Raji (cell line): ENCODE data around the gene CIT.

Experiments
- POLR2A ChIP-seq: IDR thresholded peaks from 2 replicates; pipeline ENCODE4 v1.6.1; 2011; ENCODE audit warnings: low read depth, low read length, control low read depth; ENCODE audit not compliant: insufficient read depth

CIT gene

DNA sequence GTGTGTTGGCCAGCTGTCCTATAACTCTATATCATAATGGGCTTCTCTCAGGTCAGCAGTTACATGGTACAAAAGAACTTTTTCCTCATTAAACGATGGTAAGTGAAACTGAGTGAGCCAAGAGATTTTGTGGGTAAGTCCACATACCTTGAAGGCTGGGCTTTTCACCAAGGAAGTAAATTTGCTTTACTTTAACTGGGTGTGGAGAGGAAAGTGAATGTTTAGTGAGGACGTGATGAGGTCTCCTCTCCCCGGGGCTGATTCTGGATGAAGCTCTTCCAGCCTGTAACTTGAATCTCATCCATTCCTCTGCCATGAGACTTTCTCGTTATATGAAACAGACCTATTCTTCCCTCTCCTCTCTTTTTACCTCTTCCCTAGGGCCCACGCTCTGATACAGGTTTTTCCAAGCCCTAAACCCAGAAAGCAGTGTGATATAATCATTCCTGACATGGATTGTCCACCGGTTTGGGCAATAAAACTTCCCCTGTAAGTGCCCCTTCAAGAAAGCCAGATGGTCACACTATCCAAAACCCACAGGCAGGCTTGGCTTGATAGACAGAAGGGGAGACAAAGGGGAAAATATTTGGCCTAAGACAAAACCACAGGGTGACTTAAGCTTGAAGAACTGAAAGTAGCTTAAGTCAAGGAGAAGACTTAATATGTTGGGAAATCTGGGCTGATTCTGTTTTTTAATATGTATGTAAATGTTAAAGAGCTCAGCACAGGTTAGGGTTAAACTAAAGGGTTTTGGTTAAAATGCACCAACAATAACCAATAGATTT, 50.3 kb downstream of the CIT start:
- TF ChIP-seq POLR2A: no peak

DNA sequence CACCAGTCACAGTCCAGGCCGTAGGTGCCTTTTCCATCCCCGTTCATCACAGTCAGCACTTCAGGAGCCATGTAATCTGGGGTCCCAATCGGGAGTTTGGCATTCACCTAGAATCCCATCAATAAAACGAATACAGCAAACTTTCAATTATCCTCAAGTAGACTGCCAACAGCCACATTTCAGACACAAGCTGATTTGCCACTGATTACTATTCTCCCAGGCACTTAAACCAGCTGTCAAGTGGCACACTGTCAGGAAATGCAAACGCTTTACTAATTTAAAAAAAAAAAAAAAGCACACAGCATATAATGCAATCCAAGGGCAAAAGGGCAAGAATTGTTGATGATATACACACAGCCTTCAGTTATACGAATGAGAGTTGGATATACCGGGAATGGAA, 51.9 kb downstream of the CIT start:
- TF ChIP-seq POLR2A: no peak

DNA sequence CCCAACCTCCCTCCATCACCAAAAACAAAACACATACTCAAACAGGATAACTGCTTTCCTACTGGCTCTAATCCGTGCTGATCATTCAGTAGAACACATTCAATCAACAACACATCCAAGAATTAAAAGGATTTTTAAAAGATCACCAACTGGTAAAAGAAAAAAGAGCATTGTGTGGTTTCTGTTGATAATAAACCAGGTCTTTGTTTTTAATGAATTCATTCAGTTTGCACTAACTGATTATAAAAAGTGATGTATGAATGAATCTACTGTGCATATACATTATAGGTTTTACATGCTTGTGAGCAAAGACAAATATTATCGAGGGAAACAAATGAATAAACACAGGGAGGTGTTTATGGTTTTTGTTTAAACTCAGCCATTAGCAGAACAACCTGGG, 55.1 kb downstream of the CIT start:
- no peak for TF ChIP-seq POLR2A

DNA sequence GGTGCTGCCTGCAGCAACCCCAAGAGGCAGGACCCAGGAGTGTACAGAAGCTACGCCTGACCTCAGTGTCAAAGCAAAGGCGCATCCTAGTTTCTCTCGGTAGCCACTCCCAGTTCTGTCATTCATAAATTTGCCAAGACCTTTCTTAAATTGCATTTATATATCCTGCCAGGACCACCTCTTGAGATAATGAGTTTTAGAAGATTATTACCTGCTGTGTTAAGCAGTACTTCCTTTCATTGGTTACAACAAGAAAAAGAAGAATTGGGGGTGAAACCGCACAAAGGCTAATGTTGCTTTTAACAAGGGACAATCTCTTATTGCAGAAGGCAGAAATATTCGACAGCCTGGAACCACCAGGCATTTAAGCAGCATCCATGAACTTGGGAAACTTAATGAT, 57.8 kb downstream of the CIT start:
- TF ChIP-seq POLR2A: no peak

DNA sequence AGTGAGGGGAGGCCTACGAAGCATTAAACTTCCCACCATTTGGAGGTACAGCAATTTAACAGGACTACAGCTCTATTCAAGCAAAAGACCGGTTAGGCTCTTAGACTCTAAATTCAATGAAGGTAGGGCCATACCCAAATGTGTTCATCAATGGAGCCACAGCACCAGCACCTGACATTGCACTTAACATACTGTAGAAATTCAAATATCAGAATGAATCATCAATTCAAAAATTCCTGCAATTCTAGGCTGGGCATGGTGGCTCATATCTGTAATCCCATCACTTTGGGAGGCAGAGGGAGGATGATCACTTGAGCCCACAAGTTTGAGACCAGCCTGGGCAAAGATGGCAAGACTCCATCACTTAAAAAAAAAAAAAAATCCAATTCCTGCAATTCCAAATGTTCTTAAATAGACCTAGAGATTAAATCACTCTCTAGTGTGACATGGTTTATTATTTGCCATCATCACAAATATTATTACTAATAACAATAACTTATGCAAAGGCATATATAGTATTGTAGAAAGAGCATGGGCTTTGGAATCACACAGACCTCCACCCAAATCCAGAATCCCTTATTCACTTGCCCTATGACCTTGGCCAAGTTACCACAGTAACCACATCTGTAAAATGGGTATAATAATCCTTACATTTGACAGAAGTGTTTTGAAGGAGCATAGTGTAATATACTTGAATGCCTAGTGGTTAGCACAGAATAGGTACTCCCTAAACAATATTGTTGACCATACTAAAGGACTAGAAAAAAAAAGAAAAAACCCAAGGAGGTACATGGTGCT, 59.4 kb downstream of the CIT start:
- TF ChIP-seq POLR2A: no peak

DNA sequence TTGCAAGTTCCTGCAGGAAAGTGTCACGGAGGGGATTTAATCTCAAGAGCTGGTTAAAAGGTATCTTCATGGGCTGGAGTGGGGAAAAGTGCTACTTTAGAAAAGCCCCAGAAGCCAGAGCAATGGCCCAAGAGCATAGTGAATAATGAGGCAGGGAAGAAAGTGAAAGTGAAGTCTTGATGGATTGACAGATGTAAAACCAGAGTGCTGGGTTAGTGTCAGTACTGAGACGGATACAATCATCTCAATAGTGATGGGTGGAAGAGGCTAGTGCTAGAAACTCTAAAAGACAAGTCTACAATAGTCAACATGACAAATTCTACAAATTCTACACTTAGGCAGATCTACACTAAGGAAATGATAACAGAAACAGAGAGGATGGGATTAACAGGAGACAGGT, 68.1 kb downstream of the CIT start:
- no peak for TF ChIP-seq POLR2A

DNA sequence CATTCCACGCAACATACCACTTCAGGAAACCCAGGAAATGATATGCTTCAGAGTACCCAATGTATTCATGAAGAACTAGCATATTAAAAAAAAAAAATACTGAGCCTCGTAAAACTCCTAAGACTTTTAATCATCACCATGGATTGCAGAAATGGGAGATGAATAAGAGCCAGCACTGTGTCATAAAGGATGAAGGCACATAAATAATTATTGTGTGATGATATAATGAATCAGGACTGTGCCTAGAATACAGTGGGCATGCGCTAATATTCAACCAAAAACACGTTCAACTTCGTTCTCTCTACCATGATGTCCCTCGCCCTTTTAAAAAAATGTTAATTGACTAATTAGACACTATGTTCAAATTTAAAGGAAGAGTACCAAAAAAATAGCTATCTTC, 68.7 kb downstream of the CIT start:
- no peak for TF ChIP-seq POLR2A

DNA sequence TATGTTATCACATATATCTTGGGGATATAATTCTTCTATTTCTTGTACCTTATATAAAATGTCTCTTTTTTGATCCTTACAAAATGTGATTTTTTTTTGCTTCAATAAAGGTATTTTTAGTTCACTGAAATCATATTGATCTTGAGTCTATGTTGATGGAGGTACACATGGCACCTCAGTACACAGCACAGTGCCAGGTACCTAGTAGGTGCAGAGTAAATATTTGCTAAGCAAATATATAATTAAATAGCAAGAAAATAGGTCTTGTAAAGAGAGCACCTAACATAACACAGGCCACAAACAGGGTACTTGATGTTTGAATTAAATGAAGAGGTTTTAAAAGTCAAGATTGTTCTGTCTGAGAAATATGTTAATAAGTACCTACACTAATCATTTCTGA, 69.7 kb downstream of the CIT start:
- TF ChIP-seq POLR2A: no peak

DNA sequence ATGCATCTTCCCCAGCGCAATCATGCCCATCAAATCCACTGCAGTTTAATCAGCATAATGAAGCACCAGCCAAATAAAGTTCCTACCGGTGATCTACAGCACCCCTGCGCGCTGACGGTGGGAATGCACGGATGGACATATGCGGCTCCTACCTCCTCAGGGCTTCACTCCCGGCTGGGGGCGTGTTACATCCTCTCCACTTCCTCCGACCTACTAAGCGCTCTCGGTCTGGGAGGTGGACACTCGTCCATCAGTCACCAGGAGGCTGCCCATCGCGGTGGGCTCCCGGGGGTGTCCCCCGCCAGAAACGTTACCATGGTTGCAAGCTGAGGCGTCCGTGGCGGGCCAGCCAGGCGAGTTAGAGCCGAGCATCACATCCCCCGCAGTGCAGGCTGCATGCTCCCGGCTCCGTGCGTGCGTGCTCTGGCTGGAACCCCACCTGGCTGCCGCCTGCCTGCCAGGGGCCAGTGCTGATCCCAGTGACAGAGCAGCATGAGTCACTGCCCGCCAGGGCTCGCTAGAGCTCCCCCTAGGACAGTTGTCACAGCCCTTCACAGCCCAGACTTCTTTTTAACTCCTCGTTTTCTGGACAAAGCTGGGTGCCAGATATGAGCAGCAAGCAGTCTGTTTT, 73.0 kb downstream of the CIT start:
- TF ChIP-seq POLR2A: no peak

DNA sequence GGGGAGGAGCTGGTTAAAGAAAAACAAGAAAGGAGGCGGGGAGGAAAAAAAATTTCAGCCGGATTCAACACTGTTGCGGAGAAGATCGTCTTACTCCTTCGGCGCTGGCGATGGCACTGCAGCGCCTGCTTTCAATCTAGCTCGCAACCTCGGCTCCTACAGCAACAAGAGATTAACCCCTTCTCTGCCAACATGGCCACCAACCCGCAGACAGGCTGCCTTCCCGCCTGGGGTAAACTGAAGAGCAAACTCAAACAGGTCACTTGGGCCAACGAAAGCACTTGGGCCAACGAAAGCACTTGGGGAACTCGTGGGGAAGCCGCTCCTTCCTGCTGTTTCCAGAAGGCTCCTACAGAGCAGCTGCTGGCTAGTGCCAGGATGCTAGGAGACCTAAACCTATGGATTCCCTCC, 73.7 kb downstream of the CIT start:
- TF ChIP-seq POLR2A: no peak

DNA sequence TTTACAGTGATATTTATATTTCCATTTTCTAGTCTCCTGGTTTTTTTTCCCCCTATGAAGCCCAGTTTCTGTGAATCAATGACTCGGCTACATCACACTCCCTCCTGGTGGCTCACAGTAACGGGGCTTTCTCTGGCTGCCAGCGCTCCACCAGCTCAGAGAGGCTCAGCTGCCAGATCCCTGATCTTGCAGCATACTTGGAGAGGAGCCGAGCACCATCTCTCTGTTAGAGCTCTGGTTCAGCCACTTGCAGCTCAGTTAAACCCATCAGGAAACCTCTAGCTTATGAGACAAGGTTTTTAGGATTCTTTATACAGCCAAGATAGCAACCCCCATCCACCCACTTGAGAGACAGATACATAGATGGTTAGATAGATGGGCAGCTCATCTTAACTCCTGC, 74.6 kb downstream of the CIT start:
- no peak for TF ChIP-seq POLR2A

DNA sequence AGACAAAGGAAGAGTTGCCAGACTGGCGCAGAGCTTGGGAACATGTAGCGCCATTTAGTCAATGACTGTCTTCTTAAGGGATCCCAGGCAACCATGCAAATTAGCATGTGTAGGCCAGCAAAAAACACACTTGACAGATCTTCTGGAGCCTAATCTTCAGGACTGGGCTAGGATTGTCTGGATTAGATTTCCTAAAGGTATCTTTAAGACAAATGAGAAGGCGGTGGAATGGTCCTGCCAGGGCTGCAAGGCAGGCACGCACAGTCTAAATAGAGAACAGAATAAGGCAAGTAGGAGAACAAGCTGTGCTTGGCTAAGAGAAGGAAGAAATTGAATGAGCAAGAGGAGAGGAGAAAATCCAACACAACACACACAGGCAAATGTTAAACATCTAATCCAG, 80.0 kb downstream of the CIT start:
- TF ChIP-seq POLR2A: no peak

DNA sequence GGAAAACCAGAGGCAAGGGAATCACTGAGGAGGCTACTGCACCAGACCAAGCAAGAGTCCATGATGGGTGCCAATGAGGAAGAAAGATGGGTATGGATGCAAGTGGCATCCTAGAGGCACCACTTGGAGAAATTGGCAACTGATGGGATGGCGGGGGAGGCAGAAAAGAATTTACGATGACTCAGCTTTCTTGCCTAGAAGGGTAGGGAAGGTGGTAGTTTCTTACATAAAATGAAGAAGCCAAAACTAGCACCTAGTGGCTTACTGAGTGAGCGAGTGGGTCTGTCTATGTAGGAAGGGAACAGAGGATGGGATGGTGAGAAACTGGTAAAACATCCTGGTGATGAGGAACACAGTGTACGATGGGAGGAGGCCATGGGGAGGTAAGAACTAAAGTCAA, 80.8 kb downstream of the CIT start:
- no peak for TF ChIP-seq POLR2A

DNA sequence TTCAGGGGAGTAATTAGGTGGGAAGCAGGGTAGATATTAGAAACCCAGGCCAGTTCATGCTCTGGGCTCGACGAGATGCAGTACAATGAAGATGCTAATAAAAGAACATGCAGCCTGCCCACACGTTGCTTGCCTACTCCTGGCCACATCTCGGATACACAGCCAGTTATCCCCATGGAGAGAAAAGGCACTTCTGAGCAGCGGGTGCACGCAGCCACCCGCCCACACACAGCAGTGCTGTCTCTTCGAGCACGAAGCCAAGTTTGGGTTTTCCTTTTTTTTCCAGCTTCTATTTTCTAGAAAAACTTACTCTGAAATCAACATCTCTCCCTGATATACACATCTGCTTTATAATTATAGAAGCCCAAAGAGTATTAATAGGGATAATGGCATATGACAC, 85.7 kb downstream of the CIT start:
- TF ChIP-seq POLR2A: no peak

DNA sequence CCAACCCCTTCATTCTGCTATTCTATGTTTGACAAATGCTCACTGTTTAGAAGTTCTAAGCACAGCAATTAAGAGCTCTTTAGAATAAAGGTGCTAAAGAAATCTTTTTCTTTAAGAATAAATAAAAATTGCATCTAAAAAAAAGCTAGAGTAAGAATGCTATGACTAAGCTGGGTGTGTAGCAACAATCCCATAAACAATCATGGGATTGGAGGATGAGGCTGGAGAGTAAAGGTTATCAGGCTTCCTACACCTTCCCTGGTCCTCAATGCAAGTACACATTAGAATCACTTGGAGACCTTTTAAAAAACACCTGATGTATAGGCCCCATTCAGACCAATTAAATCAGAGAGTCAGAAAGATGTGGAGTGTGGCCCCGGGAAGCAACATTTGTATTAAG, 88.3 kb downstream of the CIT start:
- TF ChIP-seq POLR2A: no peak

DNA sequence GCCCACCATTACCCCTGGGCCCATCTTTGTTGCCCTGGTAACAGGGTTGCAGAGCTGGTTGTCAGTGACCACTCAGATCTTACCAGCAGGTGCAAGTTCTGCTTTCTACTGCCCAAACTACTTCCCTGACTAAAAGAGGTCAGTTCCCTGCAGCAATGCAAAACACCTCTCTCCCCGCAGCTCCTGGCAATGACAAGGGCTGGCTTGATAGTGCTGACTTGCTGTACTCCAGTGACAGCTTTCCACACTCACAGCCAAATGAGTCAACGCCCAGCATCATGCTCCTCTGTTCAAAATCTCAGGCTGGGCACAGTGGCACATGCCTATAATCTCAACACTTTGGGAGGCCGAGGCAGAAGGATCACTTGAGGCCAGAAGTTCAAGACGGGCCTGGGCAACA, 90.6 kb downstream of the CIT start:
- no peak for TF ChIP-seq POLR2A
